Transverse colon (tissue), 4 donors: ENCODE data around the gene FXYD3. TPM values are rescaled to one million over a fixed set of nuclear protein-coding genes. Genes with fewer than 3 reads are reported as not detected.

Source experiments
- DNase-seq: peaks from one replicate; pipeline ENCODE4 v3.0.0-alpha.2; 2019
- H3K27ac ChIP-seq, 4 donors: fragments of 200-600 bp; sonication (generic); 2 replicates each; pipeline ENCODE4 v1.5.1; 2016 to 2018; ENCODE audit warnings: inconsistent platforms in 4 of 4
- H3K27me3 ChIP-seq: fragments of 200-600 bp; sonication (generic); 2 replicates; pipeline ENCODE4 v1.5.1; 2017; ENCODE audit warnings: inconsistent platforms
- H3K36me3 ChIP-seq, 4 donors: fragments of 200-600 bp; sonication (generic); 2 replicates each; pipeline ENCODE4 v1.5.1; 2017 to 2019; ENCODE audit warnings: inconsistent platforms in 4 of 4
- H3K4me1 ChIP-seq, 4 donors: fragments of 200-600 bp; sonication (generic); 2 replicates each; pipeline ENCODE4 v1.5.1; 2017 to 2020; ENCODE audit warnings: inconsistent platforms in 4 of 4
- H3K4me3 ChIP-seq, 4 donors: fragments of 200-600 bp; sonication (generic); 1 replicate in 1 of 4; 2 replicates in 3 of 4; pipeline versions ENCODE4 v1.5.1 to v1.6.1; 2017 to 2019; ENCODE audit warnings: inconsistent platforms in 4 of 4
- H3K9me3 ChIP-seq, 2 donors: fragments of 200-600 bp; sonication (generic); 2 replicates each; pipeline ENCODE4 v1.5.1; 2017 to 2019; ENCODE audit warnings: inconsistent platforms in 2 of 2
- CTCF ChIP-seq, 5 experiments: fragments of 200-600 bp in 3 of 5; fragments of 450-650 bp in 2 of 5; sonication (generic) in 3 of 5; IDR thresholded peaks; 1 replicate in 2 of 5; 2 replicates in 3 of 5; pipeline ENCODE4 v1.5.1; 2016 to 2017; ENCODE audit warnings: antibody characterized with exemption in 5 of 5, inconsistent platforms in 3 of 5, mild to moderate bottlenecking in 2 of 5, moderate library complexity in 1 of 5
- EP300 ChIP-seq: sonication (generic); formaldehyde crosslinking; IDR thresholded peaks from one replicate; pipeline ENCODE4 v1.6.1; 2017; ENCODE audit warnings: antibody characterized with exemption, low read depth
- POLR2A ChIP-seq: fragments of 450-650 bp; IDR thresholded peaks from one replicate; pipeline ENCODE4 v1.6.1; 2016; ENCODE audit warnings: antibody characterized with exemption, mild to moderate bottlenecking, moderate library complexity
- POLR2AphosphoS5 ChIP-seq, 3 donors: sonication (generic); formaldehyde crosslinking; IDR thresholded peaks; one replicate each; pipeline ENCODE4 v1.6.1; 2016; ENCODE audit warnings: antibody characterized with exemption in 3 of 3
- WGBS, 2 donors: methylation state at CpG; one replicate each; pipeline ENCODE4 v1.1.5; 2018; ENCODE audit warnings: low coverage in 1 of 2; 5-methylcytosine and 5-hydroxymethylcytosine counted together
- in situ Hi-C, 4 donors: fragments of 200-750 bp; cut with MboI; loops; one replicate each; pipeline versions ENCODE4 v1.15.0 to v1.15.1; 2017; ENCODE audit warnings: low sequenced_read_pairs in 3 of 4, low pct_ligation_motif_present in 1 of 4, low pct_unique_long_range_greater_than_20kb in 1 of 4
- intact Hi-C: fragments of 100-400 bp; cut with DNase I; formaldehyde crosslinking; loops from one replicate; pipeline ENCODE4 v1.15.1; 2023; ENCODE audit warnings: low total_unique reads
- small RNA-seq, 4 donors: library from RNA; depleted of rRNA; stranded (forward); fragments of <200 nt; gene quantifications; one replicate each; pipeline ENCODE3, GENCODE V24; 2016
- total RNA-seq, 4 donors: library from RNA; depleted of rRNA; stranded (reverse); fragments of >200 nt; gene quantifications; one replicate each; pipeline ENCODE4 v1.1.0, GENCODE V29; 2016

FXYD3 gene
- total RNA-seq, 4 donors from 2014 or later, result 1,678 to 4,641 (median 3,622) TPM

GRCh38 chr19:35169221-35169995, 53.8 kb downstream of the FXYD3 start:
- no peak overlapping the region for H3K27ac ChIP-seq
- H3K4me1 ChIP-seq, result no peaks in the 10 kb centered on the region
- H3K9me3 ChIP-seq, result peaks cover 0 to 6% of the 10 kb centered on the region in 2 donors
- peaks cover 0 to 2% (median 0%) of the 10 kb centered on the region in 4 donors for H3K36me3 ChIP-seq
- intact Hi-C loops (no loop called here), in situ Hi-C loops (no loop called here)
- H3K4me3 ChIP-seq, result no peak overlapping the region
- 60 to 83% methylated on average over 1 to 18 of the region's 18 CpGs for WGBS, 2 donors
- no peaks in the 10 kb centered on the region for H3K27me3 ChIP-seq
- no peak for DNase-seq
- TF ChIP-seq POLR2AphosphoS5 (IDR thresholded peaks at IDR 0.05) (no peak), POLR2A (no peak), EP300 (no peak), CTCF (IDR thresholded peaks at IDR 0.05) (no peak)

- no peaks in the 10 kb centered on the region for H3K4me1 ChIP-seq
- 65 to 82% methylated on average over 3 to 7 of the region's 7 CpGs for WGBS, 2 donors
- no peak overlapping the region for H3K27ac ChIP-seq
- DNase-seq, result no peak
- H3K4me3 ChIP-seq, result no peak overlapping the region
- intact Hi-C loops, result no loop called here
- no peaks in the 10 kb centered on the region for H3K36me3 ChIP-seq
- peaks cover 0 to 6% of the 10 kb centered on the region in 2 donors for H3K9me3 ChIP-seq
- no peaks in the 10 kb centered on the region for H3K27me3 ChIP-seq
- no peak for TF ChIP-seq POLR2AphosphoS5 (IDR thresholded peaks at IDR 0.05)
- no peak for TF ChIP-seq EP300
- no peak for TF ChIP-seq CTCF (IDR thresholded peaks at IDR 0.05)
- no peak for TF ChIP-seq POLR2A
- in situ Hi-C loops, result no loop called here
Observed at GRCh38 chr19:35170359-35171061, 54.9 kb downstream of the FXYD3 start.

- no peak for DNase-seq
- no peak overlapping the region for H3K27ac ChIP-seq
- H3K4me1 ChIP-seq, result no peaks in the 10 kb centered on the region
- H3K9me3 ChIP-seq, result no peaks in the 10 kb centered on the region
- no peaks in the 10 kb centered on the region for H3K36me3 ChIP-seq
- WGBS, 2 donors, result 33 to 40% methylated on average over 3 of the region's 3 CpGs
- intact Hi-C loops, result no loop called here
- H3K4me3 ChIP-seq, result no peak overlapping the region
- H3K27me3 ChIP-seq, result no peaks in the 10 kb centered on the region
- TF ChIP-seq EP300 (no peak), POLR2AphosphoS5 (IDR thresholded peaks at IDR 0.05) (no peak), POLR2A (no peak), CTCF (IDR thresholded peaks at IDR 0.05) (no peak)
- in situ Hi-C loops, result no loop called here
Observed at GRCh38 chr19:35171730-35172129, 56.1 kb downstream of the FXYD3 start.

Small RNAs within 50 kb of the gene (small RNA-seq; reads per million reads assigned to genes)
- gene AC020907.2, result 0 reads per million in 4 donors

Other genes with a start within 250 kb of the FXYD3 start
- 1 to 10 TPM in 2 of 4 donors, not detected in 2; 1.4 to 2.2 TPM for gene ZNF30, start 188.9 kb upstream of the FXYD3 start, total RNA-seq
- 1 to 10 TPM; 3.4 to 8.4 (median 6.5) TPM for gene ZNF792, start 151.6 kb upstream of the FXYD3 start, total RNA-seq
- 10 to 100 TPM; 14.2 to 32.1 (median 21.6) TPM for gene GRAMD1A, start 115.5 kb upstream of the FXYD3 start, total RNA-seq
- gene SCN1B, start 85.4 kb upstream of the FXYD3 start, total RNA-seq, result 10 to 100 TPM in 1 of 4 donors, 1 to 10 TPM in 2, under 1 TPM in 1; 0.60 to 14.2 (median 3.2) TPM
- under 1 TPM in 2 of 4 donors, not detected in 2; 0.32 to 0.68 TPM for gene HPN, start 74.1 kb upstream of the FXYD3 start, total RNA-seq
- 10 to 100 TPM in 3 of 4 donors, 1 to 10 TPM in 1; 9.8 to 71.8 (median 25.9) TPM for gene LGI4, start 19.2 kb downstream of the FXYD3 start, total RNA-seq
- gene FXYD1, start 23.0 kb downstream of the FXYD3 start, total RNA-seq, result 10 to 100 TPM in 2 of 4 donors, not detected in 2; 10.6 to 29.2 TPM
- gene FXYD7, start 27.4 kb downstream of the FXYD3 start, total RNA-seq, result not detected
- gene FXYD5, start 38.9 kb downstream of the FXYD3 start, total RNA-seq, result 10 to 100 TPM in 2 of 4 donors, 1 to 10 TPM in 2; 2.0 to 57.2 (median 15.1) TPM
- not detected for gene FAM187B, start 112.9 kb downstream of the FXYD3 start, total RNA-seq
- gene LSR, start 133.2 kb downstream of the FXYD3 start, total RNA-seq, result 100 to 1,000 TPM; 124 to 484 (median 330) TPM
- 100 to 1,000 TPM in 3 of 4 donors, 10 to 100 TPM in 1; 95.9 to 207 (median 140) TPM for gene USF2, start 153.1 kb downstream of the FXYD3 start, total RNA-seq
- not detected for gene HAMP, start 166.7 kb downstream of the FXYD3 start, total RNA-seq
- not detected for gene MAG, start 176.3 kb downstream of the FXYD3 start, total RNA-seq
- 10 to 100 TPM in 2 of 4 donors, 1 to 10 TPM in 1, not detected in 1; 4.4 to 27.7 (median 21.1) TPM for gene CD22, start 213.4 kb downstream of the FXYD3 start, total RNA-seq
- gene FFAR1, start 232.1 kb downstream of the FXYD3 start, total RNA-seq, result under 1 TPM in 1 of 4 donors, not detected in 3; 0.32 TPM
- under 1 TPM in 1 of 4 donors, not detected in 3; 0.27 TPM for gene FFAR3, start 242.6 kb downstream of the FXYD3 start, total RNA-seq